Stimulated activated naive CD4-positive, alpha-beta T cell treated with Interleukin-2 at 50 U/mL for 16 hours (primary cell): ENCODE data around the gene MS4A18.

Experiments used
- DNase-seq: peaks from one replicate; lab custom pipeline; 2025; lab: John Stamatoyannopoulos, UW

Gene MS4A18

GRCh38 chr11:60786811-60787567, 62.5 kb downstream of the MS4A18 start:
- DNase-seq: no peak

- DNase-seq: no peak
Measured at GRCh38 chr11:60788401-60789125, 64.0 kb downstream of the MS4A18 start.

- no peak for DNase-seq
Measured at GRCh38 chr11:60790726-60791125, 66.2 kb downstream of the MS4A18 start.

- DNase-seq: no peak
Measured at GRCh38 chr11:60791153-60791933, 66.8 kb downstream of the MS4A18 start.

GRCh38 chr11:60792521-60792920, 68.0 kb downstream of the MS4A18 start:
- DNase-seq: no peak
